Hepatocyte (in vitro differentiated cells): ENCODE measurements around the gene PARD3B. TPM values are rescaled to one million over a fixed set of nuclear protein-coding genes. Genes with fewer than 3 reads are reported as not detected.

Experiments used
- DNase-seq: peaks from one replicate; pipeline ENCODE4 v3.0.0-alpha.2; 2016; ENCODE audit warnings: low spot score
- H2AFZ ChIP-seq: fragments of 200-600 bp; sonication (generic); 2 replicates; pipeline ENCODE4 v1.6.0; 2016; ENCODE audit warnings: antibody characterized with exemption, mild to moderate bottlenecking
- H3K27ac ChIP-seq: fragments of 200-600 bp; sonication (generic); 2 replicates; pipeline ENCODE4 v1.5.1; 2016; ENCODE audit warnings: mild to moderate bottlenecking
- H3K27me3 ChIP-seq: fragments of 200-600 bp; sonication (generic); 2 replicates; pipeline ENCODE4 v1.6.1; 2016
- H3K36me3 ChIP-seq: fragments of 200-600 bp; sonication (generic); replicated peaks from 2 replicates; pipeline ENCODE4 v1.5.1; 2016; ENCODE audit warnings: low read depth; ENCODE audit not compliant: insufficient read depth
- H3K4me1 ChIP-seq: fragments of 200-600 bp; sonication (generic); 2 replicates; pipeline ENCODE4 v1.5.1; 2016; ENCODE audit warnings: mild to moderate bottlenecking, moderate library complexity; ENCODE audit not compliant: insufficient read depth
- H3K4me2 ChIP-seq: fragments of 200-600 bp; sonication (generic); 2 replicates; pipeline ENCODE4 v1.6.0; 2016
- H3K4me3 ChIP-seq: fragments of 200-600 bp; sonication (generic); 2 replicates; pipeline ENCODE4 v1.5.1; 2016; ENCODE audit warnings: mild to moderate bottlenecking
- H3K79me2 ChIP-seq: fragments of 200-600 bp; sonication (generic); 2 replicates; pipeline ENCODE4 v1.6.0; 2017; ENCODE audit warnings: mild to moderate bottlenecking
- H3K9me2 ChIP-seq: fragments of 200-600 bp; sonication (generic); replicated peaks from 2 replicates; pipeline ENCODE4 v1.6.0; 2017; ENCODE audit warnings: mild to moderate bottlenecking; ENCODE audit not compliant: insufficient read depth
- H3K9me3 ChIP-seq: fragments of 200-600 bp; sonication (generic); 2 replicates; pipeline ENCODE4 v1.5.1; 2016; ENCODE audit warnings: low read depth, mild to moderate bottlenecking
- H4K20me1 ChIP-seq: fragments of 200-600 bp; sonication (generic); 2 replicates; pipeline ENCODE4 v1.6.0; 2016; ENCODE audit warnings: mild to moderate bottlenecking; ENCODE audit not compliant: insufficient read depth, poor library complexity, severe bottlenecking
- CTCF ChIP-seq: fragments of 200-600 bp; sonication (generic); IDR thresholded peaks from 2 replicates; pipeline ENCODE4 v1.5.1; 2016; ENCODE audit warnings: antibody characterized with exemption, mild to moderate bottlenecking; ENCODE audit not compliant: poor library complexity
- EZH2 ChIP-seq: fragments of 200-600 bp; sonication (generic); IDR thresholded peaks from 2 replicates; pipeline ENCODE4 v1.6.1; 2016; ENCODE audit warnings: antibody characterized with exemption, mild to moderate bottlenecking, borderline replicate concordance
- EZH2phosphoT487 ChIP-seq: fragments of 200-600 bp; sonication (generic); IDR thresholded peaks from one replicate; pipeline ENCODE4 v1.6.1; 2018; ENCODE audit warnings: antibody characterized with exemption, mild to moderate bottlenecking, low read depth, moderate library complexity; ENCODE audit not compliant: unreplicated experiment, severe bottlenecking
- WGBS: methylation state at CpG from one replicate; pipeline ENCODE4 v1.1.6; 2016; ENCODE audit warnings: low lambda C conversion rate; ENCODE audit errors: missing lambda C conversion rate; 5-methylcytosine and 5-hydroxymethylcytosine counted together
- polyA plus RNA-seq: library from polyadenylated mRNA; unstranded; fragments of >200 nt; fragmentation: Nextera tagmentation; extraction: Ambion mirVana; gene quantifications from 2 replicates; pipeline ENCODE4 v1.2.1, GENCODE V29; 2016
- total RNA-seq: library from RNA; depleted of rRNA; stranded (reverse); fragments of >200 nt; gene quantifications from 2 replicates; pipeline ENCODE4 v1.2.3, GENCODE V29; 2014

PARD3B gene
- total and polyA plus RNA-seq, 2 experiments from 2014 or later: 11.5 to 21.7 TPM

- H3K79me2 ChIP-seq: peaks cover 46% of the 10 kb centered on the region
- H3K27ac ChIP-seq: no peak overlapping the region
- no peak for TF ChIP-seq CTCF
- no peak for TF ChIP-seq EZH2phosphoT487
- no peak for TF ChIP-seq EZH2
- H3K9me2 ChIP-seq: no peaks in the 10 kb centered on the region
- no peaks in the 10 kb centered on the region for H3K9me3 ChIP-seq
- no peaks in the 10 kb centered on the region for H3K27me3 ChIP-seq
- 93% methylated on average over 7 of the region's 7 CpGs for WGBS
- H2AFZ ChIP-seq: no peak overlapping the region
- no peaks in the 10 kb centered on the region for H3K4me1 ChIP-seq
- no peaks in the 10 kb centered on the region for H3K36me3 ChIP-seq
- H3K4me2 ChIP-seq: no peak overlapping the region
- no peak for DNase-seq
- no peak overlapping the region for H3K4me3 ChIP-seq
- no peaks in the 10 kb centered on the region for H4K20me1 ChIP-seq
These were observed 41.3 kb downstream of the PARD3B start for GRCh38 chr2:204586444-204587180.

DNA sequence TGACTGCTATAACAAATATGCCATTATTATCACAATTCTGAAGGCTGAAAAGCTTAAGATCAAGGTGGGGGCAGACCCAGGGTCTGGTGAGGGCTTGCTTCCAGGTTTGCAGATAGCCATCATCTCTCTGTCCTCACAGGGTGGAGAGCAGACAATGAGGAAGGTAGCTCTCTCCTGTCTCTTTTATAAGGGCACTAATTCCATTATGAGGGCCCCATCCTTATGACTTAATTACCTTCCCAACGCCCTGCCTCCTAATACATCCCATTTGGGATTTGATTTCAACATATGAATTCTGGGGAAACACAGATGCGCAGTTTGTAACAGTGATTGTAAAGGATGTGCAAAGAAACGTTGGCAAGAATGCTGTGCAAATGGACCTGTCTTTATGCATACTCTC lies 44.8 kb downstream of the PARD3B start:
- Histone ChIP-seq H3K36me3 (no peaks in the 10 kb centered on the region), H3K9me2 (no peaks in the 10 kb centered on the region), H3K27me3 (no peaks in the 10 kb centered on the region), H3K9me3 (no peaks in the 10 kb centered on the region), H3K4me1 (no peaks in the 10 kb centered on the region), H4K20me1 (no peaks in the 10 kb centered on the region), H3K4me2 (no peak overlapping the region), H3K4me3 (no peak overlapping the region), H3K79me2 (peaks cover 54% of the 10 kb centered on the region), H2AFZ (no peak overlapping the region), H3K27ac (no peak overlapping the region)
- TF ChIP-seq EZH2phosphoT487 (no peak), CTCF (no peak), EZH2 (no peak)
- DNase-seq: no peak
- WGBS: 89% methylated on average over 3 of the region's 3 CpGs

DNA sequence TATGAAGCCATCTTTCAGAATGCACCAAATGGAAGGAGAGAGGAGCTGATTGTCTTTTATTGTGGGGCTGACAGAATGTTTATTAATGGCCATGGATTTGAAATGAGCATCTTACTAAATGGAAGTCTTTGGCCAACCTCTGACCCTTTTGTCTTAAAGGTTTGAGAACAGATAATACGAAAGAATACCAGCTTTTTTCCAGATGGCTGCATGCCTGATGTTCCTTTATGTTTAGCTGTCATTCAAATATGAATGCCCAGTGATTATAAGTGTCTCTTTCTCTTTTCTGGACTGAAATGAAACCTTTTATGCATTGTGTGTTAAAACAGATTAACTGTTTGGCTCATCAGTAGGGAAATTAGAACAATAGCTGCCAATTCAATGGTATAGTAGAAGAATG lies 46.0 kb downstream of the PARD3B start:
- H3K9me3 ChIP-seq: no peaks in the 10 kb centered on the region
- no peak overlapping the region for H3K27ac ChIP-seq
- no peak overlapping the region for H2AFZ ChIP-seq
- H3K79me2 ChIP-seq: peaks cover 51% of the 10 kb centered on the region
- DNase-seq: no peak
- H4K20me1 ChIP-seq: no peaks in the 10 kb centered on the region
- H3K27me3 ChIP-seq: no peaks in the 10 kb centered on the region
- no peaks in the 10 kb centered on the region for H3K4me1 ChIP-seq
- H3K9me2 ChIP-seq: no peaks in the 10 kb centered on the region
- H3K36me3 ChIP-seq: no peaks in the 10 kb centered on the region
- H3K4me3 ChIP-seq: no peak overlapping the region
- no peak overlapping the region for H3K4me2 ChIP-seq
- TF ChIP-seq CTCF (no peak), EZH2phosphoT487 (no peak), EZH2 (no peak)
- WGBS: 91% methylated on average over 1 of the region's 1 CpG
